ENCODE measurements around the gene FBLN2. TPM values are rescaled to one million over a fixed set of nuclear protein-coding genes. Genes with fewer than 3 reads are reported as not detected.
A peak's percentile ranks its signal among the peaks of the same experiment; 100 is the strongest.

Gene FBLN2
- total RNA-seq, 4 donors from 2014 or later = 75.7 to 159 (median 89.8) TPM

DNA sequence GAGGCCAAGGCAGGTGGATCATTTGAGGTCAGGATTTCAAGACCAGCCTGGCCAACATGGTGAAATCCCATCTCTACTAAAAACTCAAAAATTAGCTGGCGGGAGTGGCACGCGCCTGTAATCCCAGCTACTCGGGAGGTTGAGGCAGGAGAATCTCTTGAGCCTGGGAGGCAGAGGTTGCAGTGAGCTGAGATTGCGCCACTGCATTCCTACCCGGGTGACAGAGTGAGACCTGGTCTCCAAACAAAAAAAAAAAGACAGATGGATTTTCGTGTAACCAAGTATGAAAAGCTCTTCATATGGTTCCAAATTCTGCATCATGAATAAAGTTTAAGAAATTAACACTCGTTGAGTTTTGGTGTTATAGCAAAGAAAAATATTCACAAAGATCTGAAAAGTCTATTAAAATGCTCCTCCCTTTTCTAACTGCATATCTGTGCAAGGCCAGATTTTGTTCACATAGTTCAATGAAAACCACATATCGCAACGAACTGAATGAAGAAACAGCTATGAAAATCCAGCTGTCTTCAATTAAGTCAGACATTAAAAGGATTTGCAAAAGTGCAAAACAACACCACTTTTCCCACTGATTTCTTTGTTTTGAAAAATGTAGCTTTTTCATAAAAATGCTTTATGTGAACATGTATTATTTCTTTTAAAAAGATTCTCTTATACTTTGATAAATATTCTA lies 23.8 kb upstream of the FBLN2 start:
- peaks cover 0 to 12% of the 10 kb centered on the region in 2 donors for H3K4me1 ChIP-seq
- WGBS, 2 donors = 80 to 81% methylated on average over 10 of the region's 10 CpGs
- no peak overlapping the region for H3K4me3 ChIP-seq (replicated peaks in 1 of 3)
- H3K9me3 ChIP-seq = no peaks in the 10 kb centered on the region
- DNase-seq = no peak
- intact Hi-C loops (cut with DNase I) = no loop called here
- H3K36me3 ChIP-seq = no peaks in the 10 kb centered on the region
- no peak overlapping the region for H3K27ac ChIP-seq
- H3K27me3 ChIP-seq = no peaks in the 10 kb centered on the region
- TF ChIP-seq, protein P1, sequence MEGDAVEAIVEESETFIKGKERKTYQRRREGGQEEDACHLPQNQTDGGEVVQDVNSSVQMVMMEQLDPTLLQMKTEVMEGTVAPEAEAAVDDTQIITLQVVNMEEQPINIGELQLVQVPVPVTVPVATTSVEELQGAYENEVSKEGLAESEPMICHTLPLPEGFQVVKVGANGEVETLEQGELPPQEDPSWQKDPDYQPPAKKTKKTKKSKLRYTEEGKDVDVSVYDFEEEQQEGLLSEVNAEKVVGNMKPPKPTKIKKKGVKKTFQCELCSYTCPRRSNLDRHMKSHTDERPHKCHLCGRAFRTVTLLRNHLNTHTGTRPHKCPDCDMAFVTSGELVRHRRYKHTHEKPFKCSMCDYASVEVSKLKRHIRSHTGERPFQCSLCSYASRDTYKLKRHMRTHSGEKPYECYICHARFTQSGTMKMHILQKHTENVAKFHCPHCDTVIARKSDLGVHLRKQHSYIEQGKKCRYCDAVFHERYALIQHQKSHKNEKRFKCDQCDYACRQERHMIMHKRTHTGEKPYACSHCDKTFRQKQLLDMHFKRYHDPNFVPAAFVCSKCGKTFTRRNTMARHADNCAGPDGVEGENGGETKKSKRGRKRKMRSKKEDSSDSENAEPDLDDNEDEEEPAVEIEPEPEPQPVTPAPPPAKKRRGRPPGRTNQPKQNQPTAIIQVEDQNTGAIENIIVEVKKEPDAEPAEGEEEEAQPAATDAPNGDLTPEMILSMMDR (IDR thresholded peaks at IDR 0.05) = no peak
- TF ChIP-seq POLR2A (IDR thresholded peaks at IDR 0.05) = no peak

DNA sequence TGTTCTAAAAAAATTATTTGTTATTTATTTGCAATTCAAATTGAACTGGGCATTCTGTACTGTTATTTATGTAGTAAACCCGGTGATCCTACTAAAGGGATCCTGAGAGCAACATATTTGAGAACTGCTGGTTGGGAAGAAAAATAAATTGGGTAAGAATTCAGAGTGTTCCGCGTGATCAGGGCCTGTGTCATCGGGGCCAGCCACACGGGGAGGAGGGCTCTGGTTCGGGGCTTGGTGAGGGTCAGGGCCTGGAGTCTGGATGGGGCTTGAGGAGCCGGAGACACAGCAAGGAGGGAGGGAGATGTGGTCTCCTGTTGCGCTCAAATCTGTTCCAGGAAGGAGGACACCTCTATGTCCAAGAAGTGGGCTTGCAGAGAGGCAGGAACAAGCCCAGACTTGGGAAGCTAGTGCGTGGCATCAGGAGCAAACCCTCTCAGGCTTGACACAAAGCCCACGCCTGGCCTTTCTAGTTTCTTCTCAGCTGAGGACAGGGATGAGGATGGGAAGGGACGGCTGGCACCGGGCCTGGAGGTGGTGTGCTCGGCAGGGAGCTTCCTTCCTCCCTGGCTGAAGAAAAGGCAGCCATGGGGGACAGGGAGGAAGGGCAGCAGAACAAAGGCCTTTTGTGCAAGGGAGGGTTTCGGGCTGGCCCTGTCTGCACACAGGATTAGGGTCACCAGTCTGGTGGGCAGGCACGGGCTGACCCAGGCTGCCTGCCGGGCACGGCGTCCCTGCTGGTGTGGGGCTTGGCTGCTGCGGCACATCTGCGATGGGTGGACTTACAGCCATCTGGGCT lies 22.9 kb upstream of the FBLN2 start:
- peaks cover 0 to 12% of the 10 kb centered on the region in 2 donors for H3K4me1 ChIP-seq
- intact Hi-C loops (cut with DNase I) = no loop called here

DNA sequence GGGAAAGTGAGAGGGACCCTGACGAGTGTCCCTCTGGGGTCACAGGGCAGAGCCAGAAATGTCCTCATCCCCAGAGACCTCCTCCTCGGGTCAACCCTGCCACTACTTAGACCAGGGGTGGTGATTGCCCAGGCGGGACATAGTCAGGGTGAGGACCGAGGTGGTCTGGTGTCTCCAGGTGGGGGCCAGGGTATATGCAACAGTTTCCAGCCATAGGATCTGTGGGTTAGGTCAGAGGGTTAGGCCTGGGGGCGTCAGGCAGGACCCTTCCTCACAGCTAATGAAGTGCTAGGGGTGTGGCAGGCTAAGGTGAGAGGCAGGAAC lies 22.3 kb upstream of the FBLN2 start:
- H3K4me1 ChIP-seq = peaks cover 0 to 12% of the 10 kb centered on the region in 2 donors
- DNase-seq = no peak
- WGBS, 2 donors = 85 to 100% methylated on average over 2 to 4 of the region's 5 CpGs
- no peaks in the 10 kb centered on the region for H3K36me3 ChIP-seq
- intact Hi-C loops (cut with DNase I) = no loop called here
- H3K4me3 ChIP-seq (replicated peaks in 1 of 3) = no peak overlapping the region
- no peaks in the 10 kb centered on the region for H3K27me3 ChIP-seq
- peak overlapping the region in 2 of 3 donors; percentile 18 to 61 for H3K27ac ChIP-seq
- no peaks in the 10 kb centered on the region for H3K9me3 ChIP-seq
- TF ChIP-seq POLR2A (IDR thresholded peaks at IDR 0.05) = no peak
- TF ChIP-seq, protein P1 (IDR thresholded peaks at IDR 0.05) = no peak

More for the DNA sequence above, 22.9 kb upstream of the FBLN2 start:
- DNase-seq = no peak
- Histone ChIP-seq H3K27ac (peak overlapping the region; percentile 18 to 61 (median 52)), H3K36me3 (no peaks in the 10 kb centered on the region), H3K27me3 (no peaks in the 10 kb centered on the region), H3K4me3 (replicated peaks in 1 of 3) (no peak overlapping the region), H3K9me3 (no peaks in the 10 kb centered on the region)
- TF ChIP-seq POLR2A (IDR thresholded peaks at IDR 0.05) = no peak
- TF ChIP-seq, protein P1 (IDR thresholded peaks at IDR 0.05) = no peak
- 61 to 69% methylated on average over 16 to 19 of the region's 20 CpGs for WGBS, 2 donors

DNA sequence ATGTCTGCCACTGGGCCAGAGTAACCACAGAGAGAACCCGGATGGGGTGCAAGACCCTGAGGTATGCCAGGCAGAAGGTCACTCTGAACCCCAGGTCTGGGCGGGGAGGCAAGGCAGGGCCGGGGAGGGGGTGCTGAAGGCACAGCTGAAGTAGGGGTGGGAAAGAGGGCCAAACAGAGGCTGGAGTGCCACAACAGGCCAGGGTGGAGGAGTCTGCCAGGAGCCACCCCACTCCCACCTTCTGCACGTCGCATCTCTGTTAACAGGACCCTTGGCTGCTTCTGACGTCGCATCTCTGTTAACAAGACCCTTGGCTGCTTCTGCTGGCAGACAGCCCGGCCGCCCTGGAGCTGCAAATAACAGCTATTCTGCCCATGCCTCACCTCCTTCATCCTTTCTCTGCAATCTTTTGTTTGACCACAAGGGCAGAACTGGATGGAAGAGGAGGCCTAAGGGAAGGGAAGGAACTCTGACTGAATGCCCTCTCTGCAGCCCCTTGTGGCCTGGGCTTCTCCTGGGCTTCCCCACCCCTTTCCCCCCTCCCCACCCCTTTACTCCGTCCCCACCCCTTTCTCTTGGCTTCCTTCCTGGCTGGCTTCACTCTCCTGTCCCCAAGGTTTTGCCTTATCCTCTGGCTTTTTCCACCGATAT lies 20.6 kb upstream of the FBLN2 start:
- H3K9me3 ChIP-seq = no peaks in the 10 kb centered on the region
- WGBS, 2 donors = 35 to 38% methylated on average over 11 of the region's 11 CpGs
- intact Hi-C loops (cut with DNase I) = no loop called here
- H3K4me3 ChIP-seq (replicated peaks in 1 of 3) = no peak overlapping the region
- no peaks in the 10 kb centered on the region for H3K36me3 ChIP-seq
- H3K27me3 ChIP-seq = no peaks in the 10 kb centered on the region
- H3K4me1 ChIP-seq = peaks cover 0 to 12% of the 10 kb centered on the region in 2 donors
- no peak overlapping the region for H3K27ac ChIP-seq
- DNase-seq = no peak
- TF ChIP-seq, protein P1 (IDR thresholded peaks at IDR 0.05) = no peak
- TF ChIP-seq POLR2A (IDR thresholded peaks at IDR 0.05) = no peak
